Activated CD4-positive, alpha-beta T cell treated with anti-CD3 and anti-CD28 coated beads, Interleukin-2, amount 50 U/mL, for 4 hours (primary cell): ENCODE data around the gene TNRC6C.

Experiments
- DNase-seq, 2 experiments: peaks; one replicate each; pipeline ENCODE4 v3.0.0-alpha.2; 2020

The TNRC6C gene

GRCh38 chr17:77957857-77958715, at the start of gene TNRC6C:
Gene TNRC6C, plus strand, starts transcription at chr17:77958703. Its CDS starts 45,504 bp downstream, at chr17:78004207.
- DNase-seq: peak; percentile 100

- no peak for DNase-seq
These were observed 49.3 kb upstream of the TNRC6C start for GRCh38 chr17:77909236-77909635.

GRCh38 chr17:77909816-77910215, 48.7 kb upstream of the TNRC6C start:
- DNase-seq: no peak

- DNase-seq: no peak
These were observed 43.9 kb upstream of the TNRC6C start for GRCh38 chr17:77914385-77915254.

GRCh38 chr17:77915594-77916021, 42.9 kb upstream of the TNRC6C start:
- DNase-seq: no peak

GRCh38 chr17:77916264-77916663, 42.2 kb upstream of the TNRC6C start:
- no peak for DNase-seq

GRCh38 chr17:77916703-77917481, 41.6 kb upstream of the TNRC6C start:
- DNase-seq: no peak

GRCh38 chr17:77919276-77919675, 39.2 kb upstream of the TNRC6C start:
- no peak for DNase-seq

- DNase-seq: no peak
These were observed 35.4 kb upstream of the TNRC6C start for GRCh38 chr17:77923135-77923534.

- DNase-seq: no peak
These were observed 34.6 kb upstream of the TNRC6C start for GRCh38 chr17:77923776-77924513.

- DNase-seq: no peak
These were observed 33.7 kb upstream of the TNRC6C start for GRCh38 chr17:77924757-77925336.

- no peak for DNase-seq
These were observed 32.5 kb upstream of the TNRC6C start for GRCh38 chr17:77925831-77926543.

GRCh38 chr17:77926981-77927380, 31.5 kb upstream of the TNRC6C start:
- DNase-seq: no peak

- DNase-seq: no peak
These were observed 30.6 kb upstream of the TNRC6C start for GRCh38 chr17:77927777-77928518.

GRCh38 chr17:77928519-77929179, 29.9 kb upstream of the TNRC6C start:
- DNase-seq: no peak

GRCh38 chr17:77929180-77929564, 29.3 kb upstream of the TNRC6C start:
- no peak for DNase-seq

- no peak for DNase-seq
These were observed 28.5 kb upstream of the TNRC6C start for GRCh38 chr17:77929871-77930436.

GRCh38 chr17:77930780-77931768, 27.4 kb upstream of the TNRC6C start:
- no peak for DNase-seq
